Activated CD4-positive, alpha-beta T cell treated with anti-CD3 and anti-CD28 coated beads for 36 hours (primary cell): ENCODE data around the gene PPP1R3F. TPM values are rescaled to one million over a fixed set of nuclear protein-coding genes. Genes with fewer than 3 reads are reported as not detected.
A peak's percentile ranks its signal among the peaks of the same experiment; 100 is the strongest.

Source experiments
- ATAC-seq: fragments of 200-7000 bp; cut with Tn5 transposase; one replicate; pipeline ENCODE4 v1.10.0; 2021; ENCODE audit warnings: mild to moderate bottlenecking, moderate library complexity
- CTCF ChIA-PET: fragments of 350-600 bp; sonication (Branson Sonifier 250); formaldehyde crosslinking; loops from one replicate; lab custom pipeline; 2021; ENCODE audit warnings: antibody characterized with exemption; lab: Charles Lee
- POLR2A ChIA-PET: fragments of 350-600 bp; sonication (Branson Sonifier 250); formaldehyde crosslinking; loops from one replicate; lab custom pipeline; 2021; ENCODE audit warnings: antibody characterized with exemption, inconsistent platforms; lab: Charles Lee
- DNase-seq: peaks from one replicate; pipeline ENCODE4 v3.0.0-alpha.2; 2020
- H3K27ac Mint-ChIP-seq: one replicate; pipeline ENCODE4 v1.8.0; 2021; ENCODE audit warnings: mixed read lengths
- H3K27me3 Mint-ChIP-seq: one replicate; pipeline ENCODE4 v1.8.0; 2021; ENCODE audit warnings: mixed read lengths
- H3K36me3 Mint-ChIP-seq: one replicate; pipeline ENCODE4 v1.8.0; 2021; ENCODE audit warnings: low read depth, mixed read lengths
- H3K4me1 Mint-ChIP-seq: one replicate; pipeline ENCODE4 v1.8.0; 2021; ENCODE audit warnings: mixed read lengths
- H3K4me3 Mint-ChIP-seq: one replicate; pipeline ENCODE4 v1.8.0; 2021; ENCODE audit warnings: mild to moderate bottlenecking, moderate library complexity, mixed read lengths
- H3K9me3 Mint-ChIP-seq: one replicate; pipeline ENCODE4 v1.8.0; 2021; ENCODE audit warnings: low read depth, mixed read lengths
- intact Hi-C, 2 experiments: fragments of 100-400 bp; cut with DNase I in 1 of 2; cut with micrococcal nuclease in 1 of 2; formaldehyde crosslinking; loops; one replicate each; pipeline versions ENCODE4 v1.14.2 to v1.15.1; 2022 to 2024; cut with DNase I, micrococcal nuclease
- total RNA-seq, 2 experiments: library from RNA; stranded (reverse); gene quantifications; one replicate each; pipeline ENCODE4 v1.2.3, GENCODE V29; 2021

The PPP1R3F gene
- total RNA-seq, 2 experiments from 2014 or later, result 4.4 to 4.7 TPM

GRCh38 chrX:49249616-49250015 lies 20.0 kb upstream of the PPP1R3F start:
- no peaks in the 10 kb centered on the region for H3K9me3 Mint-ChIP-seq
- no peak overlapping the region for H3K27ac Mint-ChIP-seq
- ATAC-seq (no peak), DNase-seq (no peak)
- ChIA-PET CTCF (no interaction called here), POLR2A (no interaction called here)
- intact Hi-C loops, result no loop called here
- H3K27me3 Mint-ChIP-seq, result no peaks in the 10 kb centered on the region
- H3K36me3 Mint-ChIP-seq, result peaks cover 16% of the 10 kb centered on the region
- H3K4me3 Mint-ChIP-seq, result no peak overlapping the region
- H3K4me1 Mint-ChIP-seq, result peaks cover 2% of the 10 kb centered on the region

- ChIA-PET CTCF (no interaction called here), POLR2A (no interaction called here)
- Mint-ChIP-seq H3K9me3 (no peaks in the 10 kb centered on the region), H3K27me3 (no peaks in the 10 kb centered on the region), H3K27ac (no peak overlapping the region), H3K4me3 (no peak overlapping the region), H3K36me3 (peaks cover 12% of the 10 kb centered on the region), H3K4me1 (peaks cover 2% of the 10 kb centered on the region)
- no peak for DNase-seq
- intact Hi-C loops, result no loop called here
- no peak for ATAC-seq
These were observed 19.5 kb upstream of the PPP1R3F start for GRCh38 chrX:49250066-49250465.

GRCh38 chrX:49250578-49250977 lies 19.0 kb upstream of the PPP1R3F start:
- no peak for DNase-seq
- Mint-ChIP-seq H3K9me3 (no peaks in the 10 kb centered on the region), H3K36me3 (peaks cover 12% of the 10 kb centered on the region), H3K27me3 (no peaks in the 10 kb centered on the region), H3K4me1 (peaks cover 2% of the 10 kb centered on the region), H3K27ac (peak overlapping the region; percentile 65), H3K4me3 (no peak overlapping the region)
- CTCF ChIA-PET, result no interaction called here
- POLR2A ChIA-PET, result no interaction called here
- ATAC-seq, result no peak
- intact Hi-C loops, result no loop called here

GRCh38 chrX:49251325-49251724 lies 18.3 kb upstream of the PPP1R3F start:
- intact Hi-C loops, result no loop called here
- DNase-seq (no peak), ATAC-seq (no peak)

GRCh38 chrX:49254639-49255038 lies 15.0 kb upstream of the PPP1R3F start:
- ChIA-PET CTCF (no interaction called here), POLR2A (no interaction called here)
- intact Hi-C loops, result no loop called here
- H3K4me3 Mint-ChIP-seq, result no peak overlapping the region
- peaks cover 3% of the 10 kb centered on the region for H3K36me3 Mint-ChIP-seq
- DNase-seq (no peak), ATAC-seq (no peak)
- no peak overlapping the region for H3K27ac Mint-ChIP-seq
- H3K9me3 Mint-ChIP-seq, result no peaks in the 10 kb centered on the region
- peaks cover 28% of the 10 kb centered on the region for H3K4me1 Mint-ChIP-seq
- H3K27me3 Mint-ChIP-seq, result no peaks in the 10 kb centered on the region

More at GRCh38 chrX:49251325-49251724, 18.3 kb upstream of the PPP1R3F start:
- H3K27ac Mint-ChIP-seq, result no peak overlapping the region
- no peak overlapping the region for H3K4me3 Mint-ChIP-seq
- H3K27me3 Mint-ChIP-seq, result no peaks in the 10 kb centered on the region
- no peaks in the 10 kb centered on the region for H3K9me3 Mint-ChIP-seq
- CTCF ChIA-PET, result no interaction called here
- POLR2A ChIA-PET, result no interaction called here
- H3K4me1 Mint-ChIP-seq, result peaks cover 2% of the 10 kb centered on the region
- H3K36me3 Mint-ChIP-seq, result peaks cover 12% of the 10 kb centered on the region

- no peak overlapping the region for H3K4me3 Mint-ChIP-seq
These were observed 13.2 kb upstream of the PPP1R3F start for GRCh38 chrX:49256268-49256995.

GRCh38 chrX:49257074-49257790 lies 12.4 kb upstream of the PPP1R3F start:
- Mint-ChIP-seq H3K4me3 (no peak overlapping the region), H3K4me1 (peaks cover 34% of the 10 kb centered on the region), H3K9me3 (no peaks in the 10 kb centered on the region), H3K36me3 (peaks cover 4% of the 10 kb centered on the region), H3K27me3 (no peaks in the 10 kb centered on the region), H3K27ac (peak overlapping the region; percentile 65)
- intact Hi-C loops, result no loop called here
- ATAC-seq (no peak), DNase-seq (no peak)
- POLR2A ChIA-PET, result interaction anchor here (0.6 kb wide), 1 partner anchor 16 kb away, joined by 3 read pairs; no protein-coding TSS in a partner anchor
- CTCF ChIA-PET, result interaction anchor here (0.6 kb wide), 1 partner anchor 118 kb away, joined by 3 read pairs; no protein-coding TSS in a partner anchor

More at GRCh38 chrX:49256268-49256995, 13.2 kb upstream of the PPP1R3F start:
- H3K4me1 Mint-ChIP-seq, result peaks cover 30% of the 10 kb centered on the region
- H3K27me3 Mint-ChIP-seq, result no peaks in the 10 kb centered on the region
- DNase-seq (no peak), ATAC-seq (no peak)
- no peak overlapping the region for H3K27ac Mint-ChIP-seq
- H3K36me3 Mint-ChIP-seq, result peaks cover 2% of the 10 kb centered on the region
- POLR2A ChIA-PET, result interaction anchor here (0.6 to 0.7 kb wide), 2 partner anchors 8 to 17 kb away, joined by 3 read pairs; no protein-coding TSS in a partner anchor
- no peaks in the 10 kb centered on the region for H3K9me3 Mint-ChIP-seq
- CTCF ChIA-PET, result interaction anchor here (0.6 kb wide), 1 partner anchor 118 kb away, joined by 3 read pairs; no protein-coding TSS in a partner anchor
- intact Hi-C loops, result no loop called here

- Mint-ChIP-seq H3K27me3 (no peaks in the 10 kb centered on the region), H3K4me3 (peak overlapping the region; percentile 38), H3K27ac (peak overlapping the region; percentile 65), H3K9me3 (no peaks in the 10 kb centered on the region), H3K36me3 (peaks cover 5% of the 10 kb centered on the region), H3K4me1 (peaks cover 43% of the 10 kb centered on the region)
- POLR2A ChIA-PET, result no interaction called here
- peak; percentile 43 for DNase-seq
- intact Hi-C loops, result no loop called here
- CTCF ChIA-PET, result no interaction called here
- peak; percentile 54 for ATAC-seq
These were observed 11.5 kb upstream of the PPP1R3F start for GRCh38 chrX:49257846-49258748.

GRCh38 chrX:49258749-49259124 lies 10.9 kb upstream of the PPP1R3F start:
- Mint-ChIP-seq H3K27ac (peak overlapping the region; percentile 28), H3K9me3 (no peaks in the 10 kb centered on the region), H3K4me1 (peaks cover 45% of the 10 kb centered on the region), H3K27me3 (no peaks in the 10 kb centered on the region), H3K36me3 (peaks cover 5% of the 10 kb centered on the region), H3K4me3 (no peak overlapping the region)
- intact Hi-C loops, result no loop called here
- POLR2A ChIA-PET, result no interaction called here
- DNase-seq (no peak), ATAC-seq (no peak)
- CTCF ChIA-PET, result no interaction called here

GRCh38 chrX:49260221-49260985 lies 9.2 kb upstream of the PPP1R3F start:
- Mint-ChIP-seq H3K27ac (peak overlapping the region; percentile 55), H3K27me3 (no peaks in the 10 kb centered on the region), H3K9me3 (no peaks in the 10 kb centered on the region), H3K4me3 (peak overlapping the region; percentile 37), H3K4me1 (peaks cover 60% of the 10 kb centered on the region), H3K36me3 (peaks cover 5% of the 10 kb centered on the region)
- intact Hi-C loops, result loop anchor here in 1 of 2 experiments (10.0 kb wide), 1 partner anchor 186 kb away; the partner anchor contains the start of genes PRAF2 and WDR45
- POLR2A ChIA-PET, result no interaction called here
- DNase-seq (no peak), ATAC-seq (no peak)
- CTCF ChIA-PET, result no interaction called here
